ENCODE results near the gene INTS15. TPM values are rescaled to one million over a fixed set of nuclear protein-coding genes. Genes with fewer than 3 reads are reported as not detected.

Gene INTS15
- total and polyA plus RNA-seq, 8 donors, result 9.3 to 203 (median 24.2) TPM

DNA sequence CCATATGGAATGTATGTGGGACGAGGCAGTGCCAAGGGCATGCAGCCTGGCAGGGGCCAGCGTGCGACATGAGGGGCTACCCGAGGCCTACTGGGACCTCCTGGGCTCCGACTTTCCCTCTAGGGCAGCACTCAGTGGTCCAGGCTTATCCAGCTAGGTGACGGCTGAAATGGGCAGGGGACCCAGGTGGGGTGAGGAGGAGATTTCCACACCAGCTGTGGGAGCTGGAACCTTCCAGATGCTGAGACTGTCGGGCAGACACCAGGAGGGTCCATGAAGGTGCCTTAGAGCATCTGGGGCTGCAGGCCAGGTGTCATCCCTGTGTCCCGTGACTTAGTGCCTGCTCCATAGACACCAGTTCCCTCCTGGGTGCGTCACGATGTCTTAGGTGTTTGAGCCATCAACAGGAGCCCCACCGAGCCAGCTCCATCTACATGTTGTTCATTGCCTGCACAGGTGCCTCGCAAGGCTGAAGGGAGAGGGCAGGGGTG lies 60.7 kb downstream of the INTS15 start:
- Histone ChIP-seq H3K9me3 (peaks cover 0 to 15% (median 7%) of the 10 kb centered on the region in 4 donors), H3K27me3 (no peaks in the 10 kb centered on the region), H3K27ac (no peak overlapping the region), H3K4me3 (no peak overlapping the region), H3K4me1 (no peaks in the 10 kb centered on the region), H3K36me3 (peaks cover 59 to 100% (median 98%) of the 10 kb centered on the region in 4 donors)
- TF ChIP-seq POLR2AphosphoS5 (IDR thresholded peaks at IDR 0.05) (no peak), EP300 (IDR thresholded peaks at IDR 0.05) (no peak), POLR2A (IDR thresholded peaks at IDR 0.05) (no peak)
- TF ChIP-seq, protein P1, sequence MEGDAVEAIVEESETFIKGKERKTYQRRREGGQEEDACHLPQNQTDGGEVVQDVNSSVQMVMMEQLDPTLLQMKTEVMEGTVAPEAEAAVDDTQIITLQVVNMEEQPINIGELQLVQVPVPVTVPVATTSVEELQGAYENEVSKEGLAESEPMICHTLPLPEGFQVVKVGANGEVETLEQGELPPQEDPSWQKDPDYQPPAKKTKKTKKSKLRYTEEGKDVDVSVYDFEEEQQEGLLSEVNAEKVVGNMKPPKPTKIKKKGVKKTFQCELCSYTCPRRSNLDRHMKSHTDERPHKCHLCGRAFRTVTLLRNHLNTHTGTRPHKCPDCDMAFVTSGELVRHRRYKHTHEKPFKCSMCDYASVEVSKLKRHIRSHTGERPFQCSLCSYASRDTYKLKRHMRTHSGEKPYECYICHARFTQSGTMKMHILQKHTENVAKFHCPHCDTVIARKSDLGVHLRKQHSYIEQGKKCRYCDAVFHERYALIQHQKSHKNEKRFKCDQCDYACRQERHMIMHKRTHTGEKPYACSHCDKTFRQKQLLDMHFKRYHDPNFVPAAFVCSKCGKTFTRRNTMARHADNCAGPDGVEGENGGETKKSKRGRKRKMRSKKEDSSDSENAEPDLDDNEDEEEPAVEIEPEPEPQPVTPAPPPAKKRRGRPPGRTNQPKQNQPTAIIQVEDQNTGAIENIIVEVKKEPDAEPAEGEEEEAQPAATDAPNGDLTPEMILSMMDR (IDR thresholded peaks at IDR 0.05), result no peak
- WGBS, 5 donors, result 96 to 99% (median 98%) methylated on average over 11 to 12 of the region's 12 CpGs
- DNase-seq, result no peak
- intact Hi-C loops (cut with DNase I; ENCODE audit: low total_unique reads), result no loop called here

DNA sequence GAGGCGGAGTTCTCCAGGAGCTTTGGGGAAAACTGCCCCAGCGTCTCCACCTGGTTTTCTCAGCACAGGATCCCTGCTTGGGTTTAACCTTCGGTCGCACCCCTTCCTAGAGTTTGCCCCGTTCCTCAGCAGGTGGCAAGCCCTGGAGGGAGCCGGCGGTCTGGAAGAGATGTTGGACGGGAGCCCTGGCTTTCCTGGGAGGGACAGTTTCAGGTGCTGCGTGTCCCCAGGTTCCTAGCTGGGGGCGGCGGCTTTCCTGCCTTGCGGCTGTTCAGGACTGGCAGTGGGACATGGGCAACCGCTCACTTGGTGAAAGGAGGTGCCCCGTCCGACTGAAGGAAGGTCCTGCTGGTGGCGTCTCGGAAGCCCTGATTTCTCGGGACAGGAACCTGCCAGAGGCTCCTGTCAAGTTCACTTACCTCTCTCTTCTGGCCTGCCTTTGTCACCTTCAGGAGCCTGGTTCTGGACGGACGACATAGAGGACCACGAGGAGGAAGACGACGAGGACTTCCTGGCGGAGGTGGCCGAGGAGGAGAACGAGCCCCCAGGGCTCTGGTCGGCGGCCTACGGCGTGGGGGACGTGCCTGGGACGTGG lies 62.1 kb downstream of the INTS15 start:
- Histone ChIP-seq H3K27ac (no peak overlapping the region), H3K27me3 (no peaks in the 10 kb centered on the region), H3K4me1 (no peaks in the 10 kb centered on the region), H3K9me3 (peaks cover 0 to 15% (median 7%) of the 10 kb centered on the region in 4 donors), H3K36me3 (peaks cover 60 to 94% (median 91%) of the 10 kb centered on the region in 4 donors), H3K4me3 (no peak overlapping the region)
- TF ChIP-seq EP300 (IDR thresholded peaks at IDR 0.05) (no peak), POLR2A (IDR thresholded peaks at IDR 0.05) (no peak), POLR2AphosphoS5 (IDR thresholded peaks at IDR 0.05) (no peak)
- TF ChIP-seq, protein P1 (IDR thresholded peaks at IDR 0.05), result no peak
- DNase-seq, result no peak
- intact Hi-C loops (cut with DNase I; ENCODE audit: low total_unique reads), result no loop called here
- 97 to 99% (median 98%) methylated on average over 29 to 32 of the region's 32 CpGs for WGBS, 5 donors

DNA sequence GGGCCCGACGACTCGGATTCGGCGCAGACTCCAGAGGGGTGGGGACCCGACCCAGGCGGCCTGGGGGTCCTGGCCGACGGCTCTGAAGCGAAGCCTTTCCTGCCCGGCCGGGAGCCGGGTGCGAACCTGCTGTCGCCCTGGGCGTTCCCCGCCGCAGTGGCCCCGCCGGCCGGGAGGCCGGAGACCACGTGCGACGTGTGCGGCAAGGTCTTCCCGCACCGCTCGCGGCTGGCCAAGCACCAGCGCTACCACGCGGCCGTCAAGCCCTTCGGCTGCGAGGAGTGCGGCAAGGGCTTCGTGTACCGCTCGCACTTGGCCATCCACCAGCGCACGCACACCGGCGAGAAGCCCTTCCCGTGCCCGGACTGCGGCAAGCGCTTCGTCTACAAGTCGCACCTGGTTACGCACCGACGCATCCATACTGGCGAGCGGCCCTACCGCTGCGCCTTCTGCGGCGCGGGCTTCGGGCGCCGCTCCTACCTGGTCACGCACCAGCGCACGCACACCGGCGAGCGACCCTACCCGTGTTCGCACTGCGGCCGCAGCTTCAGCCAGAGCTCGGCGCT lies 62.7 kb downstream of the INTS15 start:
- H3K9me3 ChIP-seq, result peaks cover 0 to 15% (median 7%) of the 10 kb centered on the region in 4 donors
- TF ChIP-seq EP300 (IDR thresholded peaks at IDR 0.05) (no peak), POLR2A (IDR thresholded peaks at IDR 0.05) (no peak), POLR2AphosphoS5 (IDR thresholded peaks at IDR 0.05) (no peak)
- TF ChIP-seq, protein P1 (IDR thresholded peaks at IDR 0.05), result no peak
- intact Hi-C loops (cut with DNase I; ENCODE audit: low total_unique reads), result no loop called here
- no peaks in the 10 kb centered on the region for H3K4me1 ChIP-seq
- no peaks in the 10 kb centered on the region for H3K27me3 ChIP-seq
- H3K27ac ChIP-seq, result no peak overlapping the region
- peaks cover 60 to 88% (median 85%) of the 10 kb centered on the region in 4 donors for H3K36me3 ChIP-seq
- H3K4me3 ChIP-seq, result no peak overlapping the region
- 96 to 99% (median 97%) methylated on average over 42 to 75 of the region's 75 CpGs for WGBS, 5 donors
- DNase-seq, result no peak

DNA sequence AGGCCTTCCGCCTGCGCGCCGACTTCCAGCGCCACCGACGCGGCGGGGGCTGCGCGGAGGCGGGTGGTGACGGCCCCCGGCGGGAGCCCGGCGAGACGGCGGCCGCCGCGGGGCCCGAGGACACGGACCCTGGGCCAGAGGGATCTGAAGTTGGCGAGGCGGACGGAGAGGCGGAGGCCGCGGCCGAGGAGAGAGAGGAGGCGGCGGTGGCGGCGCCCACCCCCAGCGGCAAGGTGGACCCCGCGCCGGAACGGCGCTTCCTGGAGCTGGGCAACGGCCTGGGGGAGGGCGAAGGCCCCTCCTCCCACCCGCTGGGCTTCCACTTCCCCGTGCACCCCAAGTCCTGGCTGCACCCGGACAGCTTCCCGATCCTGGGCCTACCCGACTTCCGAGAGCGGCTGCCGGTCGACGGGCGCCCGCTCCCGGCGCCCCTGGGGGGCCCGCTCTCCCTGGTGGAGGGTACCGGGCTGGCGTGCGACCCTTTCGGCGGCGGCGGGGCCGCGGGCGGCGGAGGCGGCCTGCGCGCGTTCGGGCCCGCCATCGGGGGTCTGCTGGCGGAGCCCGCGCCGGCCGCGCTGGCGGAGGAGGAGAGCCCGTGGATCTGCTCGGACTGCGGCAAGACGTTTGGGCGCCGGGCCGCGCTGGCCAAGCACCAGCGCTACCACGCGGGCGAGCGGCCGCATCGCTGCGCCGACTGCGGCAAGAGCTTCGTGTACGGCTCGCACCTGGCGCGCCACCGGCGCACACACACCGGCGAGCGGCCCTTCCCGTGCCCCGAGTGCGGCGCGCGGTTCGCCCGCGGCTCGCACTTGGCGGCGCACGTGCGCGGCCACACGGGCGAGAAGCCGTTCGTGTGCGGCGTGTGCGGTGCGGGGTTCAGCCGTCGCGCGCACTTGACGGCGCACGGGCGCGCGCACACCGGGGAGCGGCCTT lies 63.5 kb downstream of the INTS15 start:
- H3K4me1 ChIP-seq, result peaks cover 0 to 1% (median 0%) of the 10 kb centered on the region in 4 donors
- no peak overlapping the region for H3K4me3 ChIP-seq
- intact Hi-C loops (cut with DNase I; ENCODE audit: low total_unique reads), result no loop called here
- 95 to 97% (median 95%) methylated on average over 69 to 146 of the region's 146 CpGs for WGBS, 5 donors
- H3K9me3 ChIP-seq, result peaks cover 0 to 15% (median 7%) of the 10 kb centered on the region in 4 donors
- no peaks in the 10 kb centered on the region for H3K27me3 ChIP-seq
- no peak for DNase-seq
- no peak for TF ChIP-seq POLR2AphosphoS5 (IDR thresholded peaks at IDR 0.05)
- no peak for TF ChIP-seq POLR2A (IDR thresholded peaks at IDR 0.05)
- TF ChIP-seq, protein P1 (IDR thresholded peaks at IDR 0.05), result no peak
- no peak for TF ChIP-seq EP300 (IDR thresholded peaks at IDR 0.05)
- no peak overlapping the region for H3K27ac ChIP-seq
- H3K36me3 ChIP-seq, result peaks cover 56 to 80% (median 77%) of the 10 kb centered on the region in 4 donors
